Breast epithelium (tissue), 4 donors: ENCODE results near the gene PTCHD1. TPM values are rescaled to one million over a fixed set of nuclear protein-coding genes. Genes with fewer than 3 reads are reported as not detected.

ENCODE experiments used
- DNase-seq, 2 donors: peaks; one replicate each; pipeline ENCODE4 v3.0.0-alpha.2; 2019; ENCODE audit warnings: low spot score in 2 of 2
- H3K27ac ChIP-seq, 2 donors: fragments of 200-600 bp; sonication (generic) in 1 of 2; one replicate each; pipeline ENCODE4 v1.5.1; 2016 to 2019; ENCODE audit warnings: mild to moderate bottlenecking in 1 of 2
- H3K27me3 ChIP-seq, 2 donors: fragments of 200-600 bp; sonication (generic) in 1 of 2; one replicate each; pipeline versions ENCODE4 v1.5.1 to v1.6.0; 2017 to 2019; ENCODE audit warnings: control low read depth in 1 of 2, mild to moderate bottlenecking in 1 of 2
- H3K36me3 ChIP-seq: fragments of 200-600 bp; one replicate; pipeline ENCODE4 v1.5.1; 2019
- H3K4me1 ChIP-seq, 2 donors: fragments of 200-600 bp; sonication (generic); one replicate each; pipeline ENCODE4 v1.5.1; 2016 to 2019; ENCODE audit warnings: control low read depth in 1 of 2
- H3K4me3 ChIP-seq, 3 donors: fragments of 200-600 bp; sonication (generic); 1 replicate in 2 of 3; 2 replicates in 1 of 3; pipeline ENCODE4 v1.5.1; 2016 to 2019; ENCODE audit warnings: mild to moderate bottlenecking in 3 of 3, moderate library complexity in 2 of 3
- H3K9me3 ChIP-seq, 2 donors: fragments of 200-600 bp; sonication (generic) in 1 of 2; one replicate each; pipeline ENCODE4 v1.5.1; 2016 to 2019; ENCODE audit warnings: control low read depth in 1 of 2
- CTCF ChIP-seq, 3 donors: fragments of 450-650 bp; IDR thresholded peaks; one replicate each; pipeline ENCODE4 v1.5.1; 2016 to 2017; ENCODE audit warnings: antibody characterized with exemption in 3 of 3, mild to moderate bottlenecking in 3 of 3, moderate library complexity in 3 of 3
- POLR2A ChIP-seq: fragments of 450-650 bp; IDR thresholded peaks from one replicate; pipeline ENCODE4 v1.6.1; 2016; ENCODE audit warnings: antibody characterized with exemption, mild to moderate bottlenecking, moderate library complexity
- POLR2AphosphoS5 ChIP-seq, 3 donors: sonication (generic); formaldehyde crosslinking; IDR thresholded peaks; one replicate each; pipeline ENCODE4 v1.6.1; 2017; ENCODE audit warnings: antibody characterized with exemption in 3 of 3
- intact Hi-C: fragments of 100-400 bp; cut with DNase I; formaldehyde crosslinking; loops from one replicate; pipeline ENCODE4 v1.15.1; 2023; ENCODE audit warnings: low total_unique reads
- total RNA-seq, 3 donors: library from RNA; depleted of rRNA; stranded (reverse); fragments of >200 nt; gene quantifications; one replicate each; pipeline ENCODE4 v1.1.0, GENCODE V29; 2016

The PTCHD1 gene
- total RNA-seq = 1 to 10 TPM in 2 of 3 donors, under 1 TPM in 1; under 0.01 to 5.7 (median 1.3) TPM

DNA sequence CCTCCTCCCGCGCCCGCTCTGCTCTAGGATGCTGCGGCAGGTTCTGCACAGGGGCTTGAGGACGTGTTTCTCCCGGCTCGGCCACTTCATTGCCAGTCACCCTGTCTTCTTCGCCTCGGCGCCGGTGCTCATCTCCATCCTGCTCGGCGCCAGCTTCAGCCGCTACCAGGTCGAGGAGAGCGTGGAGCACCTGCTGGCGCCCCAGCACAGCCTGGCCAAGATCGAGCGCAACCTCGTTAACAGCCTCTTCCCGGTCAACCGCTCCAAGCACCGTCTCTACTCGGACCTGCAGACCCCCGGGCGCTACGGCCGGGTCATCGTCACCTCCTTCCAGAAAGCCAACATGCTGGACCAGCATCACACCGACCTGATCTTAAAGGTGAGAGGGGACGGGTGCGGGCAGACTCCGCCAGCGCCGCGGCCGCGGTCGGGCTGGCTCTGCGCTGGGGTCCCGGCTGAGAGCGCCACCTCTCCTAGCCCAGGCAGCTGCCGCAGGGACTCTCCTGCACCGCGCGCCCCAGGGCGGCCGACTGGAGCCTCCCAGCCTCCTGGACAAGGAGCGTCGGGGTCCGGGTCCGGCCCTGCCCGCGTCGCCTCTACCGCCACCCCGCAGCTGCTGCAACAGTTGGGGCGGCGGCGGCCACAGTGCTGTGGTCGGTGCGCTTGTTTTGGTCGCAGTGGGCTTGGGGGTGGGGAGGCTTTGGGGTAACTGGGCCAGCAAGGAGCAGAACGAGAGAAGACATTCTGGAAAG lies at the start of gene PTCHD1:
Gene PTCHD1, plus strand, starts transcription at position 2 of the 752 bp plus-strand sequence. Its CDS starts 27 bp downstream, at position 29.
- Histone ChIP-seq H3K9me3 (no peaks in the 10 kb centered on the region), H3K4me1 (no peaks in the 10 kb centered on the region), H3K27me3 (peaks cover 0 to 90% of the 10 kb centered on the region in 2 donors), H3K36me3 (no peaks in the 10 kb centered on the region), H3K4me3 (peak within 1 kb of the TSS; percentile 27 to 67 (median 48)), H3K27ac (no peak within 1 kb of the TSS)
- intact Hi-C loops = no loop called here
- no peak for DNase-seq
- no peak for TF ChIP-seq CTCF (IDR thresholded peaks at IDR 0.05)
- TF ChIP-seq POLR2AphosphoS5 (IDR thresholded peaks at IDR 0.05) = no peak
- no peak for TF ChIP-seq POLR2A

DNA sequence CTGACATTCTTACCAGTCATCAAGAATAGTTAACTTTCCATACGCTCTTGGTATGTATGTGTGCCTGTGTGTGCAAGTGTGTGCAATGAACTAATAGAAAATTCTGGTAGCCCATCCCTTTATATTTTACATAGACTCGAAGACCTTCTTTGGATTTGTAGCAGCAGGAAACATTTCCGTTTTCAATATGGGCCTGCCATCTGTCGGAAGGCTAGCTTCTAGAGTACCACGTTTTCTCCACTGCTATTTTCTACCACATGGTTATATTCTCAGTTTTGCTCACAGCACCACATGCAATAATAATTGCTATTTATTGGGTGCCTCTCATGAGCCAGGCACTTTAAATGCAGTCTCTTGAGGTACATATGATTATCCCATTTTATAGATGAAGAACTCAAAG lies 47.9 kb upstream of the PTCHD1 start:
- no peak for DNase-seq
- Histone ChIP-seq H3K4me1 (no peaks in the 10 kb centered on the region), H3K36me3 (no peaks in the 10 kb centered on the region), H3K27ac (no peak overlapping the region), H3K4me3 (no peak overlapping the region), H3K9me3 (no peaks in the 10 kb centered on the region), H3K27me3 (peaks cover 0 to 5% of the 10 kb centered on the region in 2 donors)
- no peak for TF ChIP-seq POLR2AphosphoS5 (IDR thresholded peaks at IDR 0.05)
- TF ChIP-seq CTCF (IDR thresholded peaks at IDR 0.05) = no peak
- no peak for TF ChIP-seq POLR2A
- intact Hi-C loops = no loop called here

DNA sequence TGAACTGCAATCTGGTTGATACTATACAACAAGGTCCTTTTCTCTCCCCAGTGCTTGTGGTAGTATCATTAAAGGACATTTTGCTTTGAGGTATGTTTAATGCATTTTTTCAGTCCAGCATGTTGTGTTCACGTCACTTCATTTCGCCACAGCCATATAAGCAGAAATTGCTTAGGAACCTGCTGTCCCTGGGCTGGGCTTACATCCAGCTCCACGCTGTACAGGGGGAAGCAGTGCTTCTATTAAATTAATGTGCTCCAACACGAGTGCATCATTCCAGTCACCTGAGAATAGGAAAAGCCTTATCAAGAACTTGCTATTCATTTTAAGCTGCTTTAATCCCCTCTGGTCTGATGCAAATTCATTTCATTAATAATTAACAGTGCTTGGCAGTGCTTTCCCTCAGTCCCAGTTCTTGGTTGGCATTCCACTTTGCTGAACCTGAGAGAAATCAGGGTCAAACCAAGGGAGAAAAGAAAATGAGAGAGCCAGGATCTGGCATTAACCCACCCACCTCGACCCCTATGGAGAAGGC lies 47.4 kb upstream of the PTCHD1 start:
- H3K9me3 ChIP-seq = no peaks in the 10 kb centered on the region
- TF ChIP-seq POLR2A (no peak), POLR2AphosphoS5 (IDR thresholded peaks at IDR 0.05) (no peak), CTCF (IDR thresholded peaks at IDR 0.05) (no peak)
- no peaks in the 10 kb centered on the region for H3K36me3 ChIP-seq
- intact Hi-C loops = no loop called here
- no peak overlapping the region for H3K27ac ChIP-seq
- H3K4me3 ChIP-seq = no peak overlapping the region
- no peak for DNase-seq
- no peaks in the 10 kb centered on the region for H3K4me1 ChIP-seq
- H3K27me3 ChIP-seq = peaks cover 0 to 5% of the 10 kb centered on the region in 2 donors

DNA sequence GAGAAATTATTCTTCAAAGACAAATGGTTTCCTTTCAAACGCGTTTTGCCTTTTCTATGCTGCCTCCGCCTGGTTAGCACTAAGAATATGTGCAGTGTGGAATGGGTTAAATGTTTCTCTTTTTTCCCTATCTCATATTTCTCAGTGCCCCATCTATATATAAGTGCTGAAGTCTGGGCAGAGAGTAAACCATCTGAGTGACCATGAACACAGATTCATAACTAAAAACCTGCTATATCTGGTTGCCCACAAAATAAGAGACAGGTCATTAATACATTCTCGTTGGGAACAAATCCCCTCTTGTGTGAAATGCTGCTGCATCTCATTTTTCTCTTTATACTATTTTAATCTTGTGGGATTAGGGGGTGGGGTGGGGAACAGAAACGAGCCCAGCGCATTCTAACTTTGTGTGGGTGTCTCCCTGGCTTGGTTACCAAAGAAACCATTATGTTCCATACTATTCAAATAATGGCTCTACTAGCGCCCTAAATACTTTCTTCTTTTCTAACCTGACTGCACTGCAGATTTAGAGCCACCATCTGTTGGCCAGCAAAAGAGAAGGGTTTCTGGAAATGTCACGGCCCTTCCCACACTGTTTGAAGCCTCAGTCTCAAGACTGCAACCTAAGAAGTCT lies 42.2 kb upstream of the PTCHD1 start:
- Histone ChIP-seq H3K27me3 (peaks cover 0 to 13% of the 10 kb centered on the region in 2 donors), H3K27ac (no peak overlapping the region), H3K4me3 (no peak overlapping the region), H3K36me3 (no peaks in the 10 kb centered on the region), H3K9me3 (no peaks in the 10 kb centered on the region), H3K4me1 (no peaks in the 10 kb centered on the region)
- no peak for DNase-seq
- TF ChIP-seq POLR2A (no peak), CTCF (IDR thresholded peaks at IDR 0.05) (no peak), POLR2AphosphoS5 (IDR thresholded peaks at IDR 0.05) (no peak)
- intact Hi-C loops = no loop called here
